Heart left ventricle (tissue), 16 donors: ENCODE data around the gene SRP54. TPM values are rescaled to one million over a fixed set of nuclear protein-coding genes. Genes with fewer than 3 reads are reported as not detected.

Source experiments
- ATAC-seq, 4 donors: fragments of 200-7000 bp; cut with Tn5 transposase; one replicate each; pipeline ENCODE4 v1.9.1; 2020 to 2022; ENCODE audit warnings: moderate library complexity in 4 of 4, mild to moderate bottlenecking in 3 of 4, moderate number of reproducible peaks in 1 of 4
- DNase-seq, 5 donors: peaks; one replicate each; pipeline ENCODE4 v3.0.0-alpha.2; 2020
- H3K27ac ChIP-seq, 12 donors: fragments of 200-600 bp; sonication (generic) in 4 of 12; one replicate each; pipeline versions ENCODE4 v1.5.0 to v1.8.0; 2016 to 2022; ENCODE audit warnings: mild to moderate bottlenecking in 2 of 12
- H3K27me3 ChIP-seq, 9 donors: fragments of 200-600 bp; sonication (generic) in 2 of 9; one replicate each; pipeline versions ENCODE4 v1.5.1 to v1.8.0; 2016 to 2022; ENCODE audit warnings: mild to moderate bottlenecking in 3 of 9
- H3K36me3 ChIP-seq, 9 donors: fragments of 200-600 bp; sonication (generic) in 2 of 9; one replicate each; pipeline versions ENCODE4 v1.5.0 to v1.8.0; 2018 to 2022; ENCODE audit warnings: mild to moderate bottlenecking in 2 of 9
- H3K4me1 ChIP-seq, 12 donors: fragments of 200-600 bp; sonication (generic) in 4 of 12; one replicate each; pipeline versions ENCODE4 v1.5.0 to v1.8.0; 2016 to 2022; ENCODE audit warnings: mild to moderate bottlenecking in 3 of 12
- H3K4me3 ChIP-seq, 12 donors: fragments of 200-600 bp; sonication (generic) in 4 of 12; one replicate each; pipeline versions ENCODE4 v1.5.0 to v1.8.0; 2017 to 2022; ENCODE audit warnings: mild to moderate bottlenecking in 9 of 12, moderate library complexity in 4 of 12
- H3K9me3 ChIP-seq, 12 donors: fragments of 200-600 bp; sonication (generic) in 4 of 12; one replicate each; pipeline versions ENCODE4 v1.5.0 to v1.8.0; 2016 to 2022; ENCODE audit warnings: mild to moderate bottlenecking in 1 of 12
- CTCF ChIP-seq, 12 donors: fragments of 200-600 bp; sonication (generic) in 4 of 12; IDR thresholded peaks; one replicate each; pipeline versions ENCODE4 v1.5.0 to v1.8.0; 2018 to 2022; ENCODE audit warnings: antibody characterized with exemption in 12 of 12, mild to moderate bottlenecking in 5 of 12
- POLR2A ChIP-seq, 2 donors: fragments of 450-650 bp; IDR thresholded peaks; one replicate each; pipeline ENCODE4 v1.6.1; 2017; ENCODE audit warnings: antibody characterized with exemption in 2 of 2, mild to moderate bottlenecking in 2 of 2, moderate library complexity in 2 of 2
- WGBS, 4 donors: extraction: QIAGEN DNeasy Blood & Tissue Kit in 2 of 4; methylation state at CpG; one replicate each; pipeline versions ENCODE4 v1.1.5 to v1.1.7; 2013 to 2018; 5-methylcytosine and 5-hydroxymethylcytosine counted together
- intact Hi-C, 10 donors: fragments of 100-400 bp; cut with DNase I; formaldehyde crosslinking; loops; one replicate each; pipeline versions ENCODE4 v1.11.1 to v1.14.2; 2022
- polyA plus RNA-seq, 2 donors: library from polyadenylated mRNA; stranded (reverse); fragments of 200-250 nt; gene quantifications; one replicate each; pipeline ENCODE4 v1.2.3, GENCODE V29; 2013
- total RNA-seq, 9 donors: library from RNA; depleted of rRNA in 2 of 9; stranded (reverse); fragments of >200 nt in 2 of 9; fragmentation: NEBNext Ultra II Directional in 3 of 9; extraction: Animal tissue kit (Norgen Biotek cat#: 25700) in 3 of 9; gene quantifications; one replicate each; pipeline versions ENCODE4 v1.1.0 to v1.2.4, GENCODE V29; 2016 to 2023
- donor health status: ischemic (EF 13 %, LVEDD 7.1; RV severe dilation, severe dysfunction).
- donor health status: healthy with polysubstance abuse.
- donor health status: DM: no; HTN: yes; CAD: no.
- donor health status: DM: no; HTN: no; CAD: no.
- donor health status: ischemic (EF 25% LVEDD 6.9; RV normal size, moderate dysfunction).
- donor health status: ischemic (EF 25% LVEDD 5.7; RV mildly dilated, moderate dysfunction).
- donor health status: healthy.
- donor health status: DM: yes; HTN: yes; CAD: no.
- donor health status: ischemic (EF 35%, LVEDD 5.7; RV mildly dilated, moderate dysfunction).
- donor health status: nonischemic (EF 11% LVEDD 7.7; RV severe dilation, severe dysfunction).
- donor health status: DM: yes; HTN: yes; CAD: no.
- donor health status: PGD.
- donor health status: ischemic (EF 29% LVEDD 5.4; RV normal size, mild dysfunction).
- donor health status: nonischemic (EF 23%, LVEDD 6.1; RV moderate dilation, normal function).

SRP54 gene
- total and polyA plus RNA-seq, 11 donors = 16.0 to 53.3 (median 34.0) TPM

GRCh38 chr14:34937876-34938275 lies 44.9 kb upstream of the SRP54 start:
- no peak for DNase-seq
- H3K27ac ChIP-seq = no peak overlapping the region
- H3K27me3 ChIP-seq = no peaks in the 10 kb centered on the region
- TF ChIP-seq CTCF (IDR thresholded peaks at IDR 0.05) (no peak), POLR2A (IDR thresholded peaks at IDR 0.05) (no peak)
- ATAC-seq = no peak
- peaks cover 0 to 4% (median 0%) of the 10 kb centered on the region in 12 donors for H3K9me3 ChIP-seq
- H3K4me1 ChIP-seq = peaks cover 0 to 8% (median 0%) of the 10 kb centered on the region in 12 donors
- 89 to 93% (median 90%) methylated on average over 3 of the region's 3 CpGs for WGBS, 4 donors
- no peak overlapping the region for H3K4me3 ChIP-seq
- intact Hi-C loops = no loop called here
- peaks cover 0 to under 1% (median 0%) of the 10 kb centered on the region in 9 donors for H3K36me3 ChIP-seq

GRCh38 chr14:34943506-34943905 lies 39.3 kb upstream of the SRP54 start:
- no peaks in the 10 kb centered on the region for H3K27me3 ChIP-seq
- TF ChIP-seq POLR2A (IDR thresholded peaks at IDR 0.05) = no peak
- no peak for TF ChIP-seq CTCF (IDR thresholded peaks at IDR 0.05)
- intact Hi-C loops = no loop called here
- DNase-seq (no peak), ATAC-seq (no peak)
- H3K4me3 ChIP-seq = no peak overlapping the region
- peaks cover 0 to 21% (median 12%) of the 10 kb centered on the region in 12 donors for H3K9me3 ChIP-seq
- no peaks in the 10 kb centered on the region for H3K4me1 ChIP-seq
- peaks cover 0 to 8% (median 0%) of the 10 kb centered on the region in 9 donors for H3K36me3 ChIP-seq
- no peak overlapping the region for H3K27ac ChIP-seq

- no peak for TF ChIP-seq POLR2A (IDR thresholded peaks at IDR 0.05)
- no peak for TF ChIP-seq CTCF (IDR thresholded peaks at IDR 0.05)
- intact Hi-C loops = no loop called here
- Histone ChIP-seq H3K27ac (no peak overlapping the region), H3K4me3 (no peak overlapping the region), H3K9me3 (peaks cover 0 to 21% (median 12%) of the 10 kb centered on the region in 12 donors), H3K36me3 (peaks cover 0 to 8% (median 0%) of the 10 kb centered on the region in 9 donors), H3K4me1 (no peaks in the 10 kb centered on the region), H3K27me3 (no peaks in the 10 kb centered on the region)
- ATAC-seq (no peak), DNase-seq (no peak)
- 92 to 96% (median 95%) methylated on average over 7 of the region's 7 CpGs for WGBS, 4 donors
These were observed 38.0 kb upstream of the SRP54 start for GRCh38 chr14:34944744-34945143.

- 28 to 82% (median 76%) methylated on average over 1 of the region's 1 CpG for WGBS, 4 donors
- intact Hi-C loops = no loop called here
These were observed 36.1 kb upstream of the SRP54 start for GRCh38 chr14:34946699-34947098.

More at GRCh38 chr14:34946699-34947098, 36.1 kb upstream of the SRP54 start:
- Histone ChIP-seq H3K4me3 (no peak overlapping the region), H3K27ac (no peak overlapping the region), H3K27me3 (no peaks in the 10 kb centered on the region), H3K36me3 (peaks cover 0 to 16% (median 0%) of the 10 kb centered on the region in 9 donors), H3K4me1 (no peaks in the 10 kb centered on the region), H3K9me3 (peaks cover 0 to 21% (median 12%) of the 10 kb centered on the region in 12 donors)
- DNase-seq (no peak), ATAC-seq (no peak)
- TF ChIP-seq POLR2A (IDR thresholded peaks at IDR 0.05) (no peak), CTCF (IDR thresholded peaks at IDR 0.05) (no peak)
